Measurements from ENCODE around the gene CPSF3.

The CPSF3 gene

DNA sequence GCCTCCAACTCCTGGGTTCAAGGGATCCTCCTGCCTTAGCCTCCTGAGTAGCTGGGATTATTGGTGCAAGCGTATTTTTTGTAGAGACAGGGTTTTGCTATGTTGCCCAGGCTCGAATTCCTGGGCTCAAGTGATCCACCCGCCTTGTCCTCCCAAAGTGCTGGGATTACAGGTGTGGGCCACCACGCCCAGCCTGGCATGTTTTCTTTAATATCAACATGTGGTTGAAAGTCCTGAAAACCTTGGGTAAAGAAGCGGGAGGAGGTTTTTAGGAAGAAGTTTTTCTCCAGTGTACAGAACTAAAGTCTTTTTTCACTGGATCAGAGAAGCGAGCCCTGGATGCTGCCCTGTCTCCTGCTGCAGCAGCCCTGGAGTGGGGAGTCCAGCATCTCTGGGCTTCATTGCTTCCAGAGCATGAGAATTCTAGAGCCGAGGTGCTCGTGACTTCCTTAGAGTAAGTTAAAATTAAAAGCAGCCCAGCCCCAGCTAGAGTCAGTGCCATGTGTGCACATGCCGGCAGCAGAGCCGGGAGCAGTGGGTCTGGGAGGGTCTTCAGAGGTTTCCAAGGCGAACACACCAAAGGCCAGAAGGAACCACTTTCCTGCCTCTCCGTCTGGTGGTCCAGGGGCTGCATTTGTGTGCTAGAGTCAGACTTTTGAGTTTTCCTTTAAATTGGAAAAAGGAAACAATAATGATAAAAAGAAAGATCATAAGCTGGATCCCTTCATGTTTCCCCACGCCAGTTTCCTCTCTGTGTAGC lies 31.3 kb upstream of the CPSF3 start:
- TF ChIP-seq TCF12 (IDR thresholded peaks at IDR 0.05; ENCODE audit: low read depth) (no peak), TAF1 (IDR thresholded peaks at IDR 0.05; ENCODE audit: low read depth) (no peak), EP300 (IDR thresholded peaks at IDR 0.05; ENCODE audit: borderline replicate concordance) (no peak), FOXM1 (IDR thresholded peaks at IDR 0.05; ENCODE audit: borderline replicate concordance, low read depth) (no peak), TEAD4 (IDR thresholded peaks at IDR 0.05) (no peak), EGR1 (IDR thresholded peaks at IDR 0.05) (no peak), ZBTB7A (IDR thresholded peaks at IDR 0.05; ENCODE audit: low read depth) (no peak), RAD21 (IDR thresholded peaks at IDR 0.05; ENCODE audit: low read depth) (no peak)
- TF ChIP-seq, protein P1, sequence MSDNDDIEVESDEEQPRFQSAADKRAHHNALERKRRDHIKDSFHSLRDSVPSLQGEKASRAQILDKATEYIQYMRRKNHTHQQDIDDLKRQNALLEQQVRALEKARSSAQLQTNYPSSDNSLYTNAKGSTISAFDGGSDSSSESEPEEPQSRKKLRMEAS (IDR thresholded peaks at IDR 0.05) = no peak

DNA sequence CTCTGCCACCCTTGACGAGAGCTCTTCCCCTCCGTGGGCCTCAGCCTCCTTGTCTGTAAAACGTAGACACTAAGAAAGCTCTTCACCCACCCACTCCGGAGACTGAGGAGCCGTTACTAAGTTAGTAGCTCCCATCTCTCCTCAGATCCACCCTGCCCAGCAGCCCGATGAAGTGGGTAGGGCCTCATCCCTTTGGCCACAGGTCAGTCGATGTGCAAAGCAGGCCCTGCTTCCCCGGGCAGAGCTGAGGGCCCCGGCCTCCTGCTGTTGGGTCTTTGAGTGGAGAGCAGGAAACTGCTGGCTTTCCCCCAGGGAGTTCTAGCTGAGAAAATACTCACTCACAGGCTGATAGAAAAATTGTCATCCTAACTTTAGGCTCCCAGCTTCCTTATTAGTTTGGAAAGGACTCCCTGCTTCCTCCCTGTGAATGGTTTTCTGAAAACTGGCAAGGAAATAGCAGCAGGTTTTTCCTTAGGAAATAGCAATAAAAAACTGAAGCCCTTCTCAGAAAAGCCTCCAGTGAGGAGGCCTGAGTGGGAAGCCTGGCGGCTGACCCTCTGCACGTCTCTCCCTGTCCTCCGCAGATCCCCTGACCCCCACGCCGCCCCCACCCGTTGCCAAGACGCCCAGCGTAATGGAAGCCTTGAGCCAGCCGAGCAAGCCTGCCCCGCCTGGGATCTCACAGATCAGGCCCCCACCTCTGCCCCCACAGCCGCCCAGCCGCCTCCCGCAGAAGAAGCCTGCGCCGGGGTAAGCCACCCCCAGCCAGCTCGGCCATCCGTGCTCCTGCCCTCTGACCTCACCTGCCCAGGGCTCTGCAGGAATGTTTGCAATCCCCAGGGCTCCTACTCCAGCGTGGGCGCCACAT lies 30.3 kb upstream of the CPSF3 start:
- no peak for TF ChIP-seq EGR1 (IDR thresholded peaks at IDR 0.05)

DNA sequence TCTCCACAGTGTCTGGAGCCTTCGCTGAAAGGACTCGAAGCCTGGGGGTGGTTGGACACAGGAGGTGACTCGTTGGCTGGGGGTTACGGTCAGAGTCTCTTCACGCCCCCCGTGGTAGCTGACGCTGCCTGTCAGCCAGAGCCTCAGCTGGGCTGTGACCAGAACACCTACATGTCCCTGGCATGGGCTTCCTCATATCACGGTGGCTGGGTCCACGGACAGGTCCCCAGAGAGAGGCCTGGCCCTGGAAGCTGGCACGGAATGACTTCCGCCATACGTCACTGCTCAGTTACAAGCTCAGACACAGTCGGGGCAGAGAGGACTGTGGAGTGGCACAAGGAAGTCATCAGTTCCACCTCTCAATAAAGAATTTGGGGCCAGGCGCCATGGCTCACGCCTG lies 28.6 kb upstream of the CPSF3 start:
- TF ChIP-seq EGR1 (IDR thresholded peaks at IDR 0.05) = no peak
- no peak for TF ChIP-seq CREB1 (IDR thresholded peaks at IDR 0.05; ENCODE audit: low read depth)

DNA sequence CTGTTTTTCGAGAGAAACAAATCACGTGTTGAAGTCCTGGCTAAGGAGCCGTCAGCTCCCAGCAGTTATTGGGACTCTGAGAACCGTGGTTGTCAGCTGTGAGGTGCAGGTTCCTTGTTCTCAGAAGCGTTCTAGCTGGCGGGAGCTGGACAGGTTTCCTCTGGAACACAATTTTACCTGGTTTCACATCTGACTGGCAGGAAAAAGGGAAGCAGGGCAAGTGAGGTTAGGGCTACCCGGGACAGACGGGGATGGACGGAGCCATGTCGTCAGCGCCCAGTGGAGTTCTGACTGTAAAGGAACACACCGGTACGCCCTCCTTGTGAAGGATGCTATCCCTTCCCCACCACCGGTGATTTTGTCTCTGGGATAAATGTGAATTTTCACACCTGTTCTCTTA lies 26.3 kb upstream of the CPSF3 start:
- TF ChIP-seq, protein P2, sequence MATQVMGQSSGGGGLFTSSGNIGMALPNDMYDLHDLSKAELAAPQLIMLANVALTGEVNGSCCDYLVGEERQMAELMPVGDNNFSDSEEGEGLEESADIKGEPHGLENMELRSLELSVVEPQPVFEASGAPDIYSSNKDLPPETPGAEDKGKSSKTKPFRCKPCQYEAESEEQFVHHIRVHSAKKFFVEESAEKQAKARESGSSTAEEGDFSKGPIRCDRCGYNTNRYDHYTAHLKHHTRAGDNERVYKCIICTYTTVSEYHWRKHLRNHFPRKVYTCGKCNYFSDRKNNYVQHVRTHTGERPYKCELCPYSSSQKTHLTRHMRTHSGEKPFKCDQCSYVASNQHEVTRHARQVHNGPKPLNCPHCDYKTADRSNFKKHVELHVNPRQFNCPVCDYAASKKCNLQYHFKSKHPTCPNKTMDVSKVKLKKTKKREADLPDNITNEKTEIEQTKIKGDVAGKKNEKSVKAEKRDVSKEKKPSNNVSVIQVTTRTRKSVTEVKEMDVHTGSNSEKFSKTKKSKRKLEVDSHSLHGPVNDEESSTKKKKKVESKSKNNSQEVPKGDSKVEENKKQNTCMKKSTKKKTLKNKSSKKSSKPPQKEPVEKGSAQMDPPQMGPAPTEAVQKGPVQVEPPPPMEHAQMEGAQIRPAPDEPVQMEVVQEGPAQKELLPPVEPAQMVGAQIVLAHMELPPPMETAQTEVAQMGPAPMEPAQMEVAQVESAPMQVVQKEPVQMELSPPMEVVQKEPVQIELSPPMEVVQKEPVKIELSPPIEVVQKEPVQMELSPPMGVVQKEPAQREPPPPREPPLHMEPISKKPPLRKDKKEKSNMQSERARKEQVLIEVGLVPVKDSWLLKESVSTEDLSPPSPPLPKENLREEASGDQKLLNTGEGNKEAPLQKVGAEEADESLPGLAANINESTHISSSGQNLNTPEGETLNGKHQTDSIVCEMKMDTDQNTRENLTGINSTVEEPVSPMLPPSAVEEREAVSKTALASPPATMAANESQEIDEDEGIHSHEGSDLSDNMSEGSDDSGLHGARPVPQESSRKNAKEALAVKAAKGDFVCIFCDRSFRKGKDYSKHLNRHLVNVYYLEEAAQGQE (IDR thresholded peaks at IDR 0.05; ENCODE audit: low read depth) = no peak
- TF ChIP-seq EGR1 (IDR thresholded peaks at IDR 0.05) = no peak
- TF ChIP-seq ZBTB7A (IDR thresholded peaks at IDR 0.05; ENCODE audit: low read depth) = no peak
- TF ChIP-seq TEAD4 (IDR thresholded peaks at IDR 0.05) = no peak
- TF ChIP-seq TAF1 (IDR thresholded peaks at IDR 0.05; ENCODE audit: low read depth) = no peak
- no peak for TF ChIP-seq TCF12 (IDR thresholded peaks at IDR 0.05; ENCODE audit: low read depth)
- no peak for TF ChIP-seq EP300 (IDR thresholded peaks at IDR 0.05; ENCODE audit: borderline replicate concordance)
- TF ChIP-seq, protein P3, sequence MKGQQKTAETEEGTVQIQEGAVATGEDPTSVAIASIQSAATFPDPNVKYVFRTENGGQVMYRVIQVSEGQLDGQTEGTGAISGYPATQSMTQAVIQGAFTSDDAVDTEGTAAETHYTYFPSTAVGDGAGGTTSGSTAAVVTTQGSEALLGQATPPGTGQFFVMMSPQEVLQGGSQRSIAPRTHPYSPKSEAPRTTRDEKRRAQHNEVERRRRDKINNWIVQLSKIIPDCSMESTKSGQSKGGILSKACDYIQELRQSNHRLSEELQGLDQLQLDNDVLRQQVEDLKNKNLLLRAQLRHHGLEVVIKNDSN (IDR thresholded peaks at IDR 0.05) = no peak
- TF ChIP-seq CREB1 (IDR thresholded peaks at IDR 0.05; ENCODE audit: low read depth) = no peak
- TF ChIP-seq CEBPB (IDR thresholded peaks at IDR 0.05) = no peak
- no peak for TF ChIP-seq NFIC (IDR thresholded peaks at IDR 0.05)
- no peak for TF ChIP-seq RAD21 (IDR thresholded peaks at IDR 0.05; ENCODE audit: low read depth)
- no peak for TF ChIP-seq YY1 (IDR thresholded peaks at IDR 0.05; ENCODE audit: low read depth)
- TF ChIP-seq FOXM1 (IDR thresholded peaks at IDR 0.05; ENCODE audit: borderline replicate concordance, low read depth) = no peak
- TF ChIP-seq, protein P1 (IDR thresholded peaks at IDR 0.05) = no peak

DNA sequence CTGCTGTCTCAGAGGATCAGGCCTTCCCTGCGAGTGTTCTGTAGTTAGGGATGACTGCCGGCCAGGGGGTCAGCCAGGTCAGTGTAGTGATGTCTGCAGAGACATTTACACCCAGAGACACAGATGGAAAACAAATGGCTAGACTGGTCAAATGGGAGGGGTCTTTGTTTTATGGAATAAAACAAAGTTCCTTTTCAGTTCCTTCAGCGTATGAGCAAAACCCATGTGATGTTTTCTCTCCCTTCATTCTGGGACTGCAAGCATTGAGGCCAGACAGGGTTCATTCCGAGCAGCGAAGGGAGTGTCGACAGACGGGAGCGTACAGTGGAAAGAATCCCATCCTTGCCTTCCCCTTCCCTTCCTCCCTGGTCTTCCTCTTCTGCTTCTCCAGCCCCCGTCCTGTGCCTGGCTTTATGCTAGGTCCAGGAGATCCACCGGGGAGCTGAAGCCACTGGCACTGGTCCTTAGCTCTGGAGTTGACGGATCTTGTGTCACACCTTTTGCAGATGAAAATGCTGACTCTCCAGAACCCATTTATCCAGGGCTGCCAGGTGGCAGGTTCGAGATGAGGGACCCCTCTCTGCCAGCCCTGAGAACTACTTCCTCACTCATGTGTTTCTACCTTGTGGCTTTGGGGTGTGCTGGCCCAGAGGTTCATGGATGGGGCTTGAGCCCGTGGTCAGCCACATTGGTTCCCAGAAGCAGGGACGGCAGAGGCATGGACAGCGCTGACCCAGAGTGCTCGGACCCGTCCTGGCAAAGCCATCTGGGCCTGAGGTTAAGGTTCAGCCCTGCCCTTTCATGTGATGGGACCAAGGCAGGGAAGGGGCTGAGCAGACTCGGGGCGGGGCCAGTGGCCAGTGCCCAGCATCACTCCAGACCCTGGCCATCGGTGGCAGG lies 24.3 kb upstream of the CPSF3 start:
- TF ChIP-seq, protein P1 (IDR thresholded peaks at IDR 0.05) = no peak
- TF ChIP-seq YY1 (IDR thresholded peaks at IDR 0.05; ENCODE audit: low read depth) = no peak
- TF ChIP-seq TCF12 (IDR thresholded peaks at IDR 0.05; ENCODE audit: low read depth) = no peak
- TF ChIP-seq CEBPB (IDR thresholded peaks at IDR 0.05) = no peak
- no peak for TF ChIP-seq ZBTB7A (IDR thresholded peaks at IDR 0.05; ENCODE audit: low read depth)
- TF ChIP-seq NFIC (IDR thresholded peaks at IDR 0.05) = no peak
- no peak for TF ChIP-seq EP300 (IDR thresholded peaks at IDR 0.05; ENCODE audit: borderline replicate concordance)
- TF ChIP-seq, protein P3 (IDR thresholded peaks at IDR 0.05) = no peak
- TF ChIP-seq EGR1 (IDR thresholded peaks at IDR 0.05) = no peak

DNA sequence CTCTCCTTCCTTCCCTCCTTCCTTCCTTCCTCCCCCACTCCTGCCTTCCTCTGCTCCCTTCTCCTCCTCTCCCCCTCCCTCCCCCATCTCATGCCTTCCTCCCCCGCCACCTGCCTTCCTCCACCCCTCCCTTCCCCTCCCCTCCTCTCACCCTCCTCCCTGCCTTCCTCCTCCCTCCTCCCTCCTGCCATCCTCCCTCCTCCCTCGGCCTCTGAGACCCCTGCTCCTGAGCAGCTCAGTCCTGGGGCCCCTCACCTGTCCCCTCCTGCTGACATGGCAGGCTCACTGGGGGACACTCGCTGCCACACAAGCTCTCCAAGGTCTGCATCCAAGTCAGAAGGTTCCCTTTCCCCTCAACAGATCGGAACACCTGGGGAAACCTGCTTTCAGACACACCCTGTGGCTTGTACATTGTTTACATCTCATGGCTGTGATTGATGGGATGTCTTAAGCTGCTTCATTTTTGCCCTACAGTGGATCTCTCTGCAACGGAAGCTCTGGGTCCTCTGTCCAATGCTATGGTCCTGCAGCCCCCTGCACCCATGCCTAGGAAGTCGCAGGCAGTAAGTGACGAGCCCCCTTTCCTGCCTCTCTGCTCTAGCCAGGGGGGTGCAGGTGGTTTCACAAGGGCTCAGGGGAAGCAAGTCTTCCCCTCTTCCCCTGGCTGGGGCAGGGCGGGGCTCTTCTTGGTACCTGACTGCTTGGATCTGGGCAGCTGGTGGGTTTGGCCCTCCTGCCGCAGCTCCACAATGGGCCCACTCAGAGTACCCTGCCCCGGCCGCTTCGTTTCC lies 23.0 kb upstream of the CPSF3 start:
- TF ChIP-seq TAF1 (IDR thresholded peaks at IDR 0.05; ENCODE audit: low read depth) = no peak
- TF ChIP-seq CREB1 (IDR thresholded peaks at IDR 0.05; ENCODE audit: low read depth) = no peak
- no peak for TF ChIP-seq EP300 (IDR thresholded peaks at IDR 0.05; ENCODE audit: borderline replicate concordance)
- no peak for TF ChIP-seq ZBTB7A (IDR thresholded peaks at IDR 0.05; ENCODE audit: low read depth)
- no peak for TF ChIP-seq TEAD4 (IDR thresholded peaks at IDR 0.05)
- no peak for TF ChIP-seq CEBPB (IDR thresholded peaks at IDR 0.05)
- TF ChIP-seq RAD21 (IDR thresholded peaks at IDR 0.05; ENCODE audit: low read depth) = no peak
- TF ChIP-seq TCF12 (IDR thresholded peaks at IDR 0.05; ENCODE audit: low read depth) = no peak
- no peak for TF ChIP-seq NFIC (IDR thresholded peaks at IDR 0.05)
- no peak for TF ChIP-seq YY1 (IDR thresholded peaks at IDR 0.05; ENCODE audit: low read depth)
- TF ChIP-seq EGR1 (IDR thresholded peaks at IDR 0.05) = no peak
- TF ChIP-seq, protein P3 (IDR thresholded peaks at IDR 0.05) = no peak
- no peak for TF ChIP-seq FOXM1 (IDR thresholded peaks at IDR 0.05; ENCODE audit: borderline replicate concordance, low read depth)
- TF ChIP-seq, protein P2 (IDR thresholded peaks at IDR 0.05; ENCODE audit: low read depth) = no peak
- TF ChIP-seq, protein P1 (IDR thresholded peaks at IDR 0.05) = no peak

All from Ishikawa (cell line).